ENCODE measurements around the gene RPTN.
"Not testable (repeated sequence)": the region's sequence is repeated elsewhere in the genome, so short reads cannot be mapped to it uniquely, and the experiment has no call there.

Gene RPTN

GRCh38 chr1:152151646-152152045 is 7.4 kb downstream of the RPTN start:
- no peak for DNase-seq (ENCODE audit: low read depth in 1 of 2, low spot score in 1 of 2)
- TF ChIP-seq JUND (IDR thresholded peaks at IDR 0.05; ENCODE audit: low read depth): no peak
- in situ Hi-C loops (cut with HindIII; ENCODE audit: low pct_unique_long_range_greater_than_20kb, low sequenced_read_pairs): no loop called here

- TF ChIP-seq JUND (IDR thresholded peaks at IDR 0.05; ENCODE audit: low read depth): no peak
- DNase-seq (ENCODE audit: low read depth in 1 of 2, low spot score in 1 of 2): no peak
These were observed 10.0 kb downstream of the RPTN start for GRCh38 chr1:152148981-152149380.

GRCh38 chr1:152148051-152148450 is 11.0 kb downstream of the RPTN start:
- in situ Hi-C loops (cut with HindIII; ENCODE audit: low pct_unique_long_range_greater_than_20kb, low sequenced_read_pairs): no loop called here
- no peak for DNase-seq (ENCODE audit: low read depth in 1 of 2, low spot score in 1 of 2)
- TF ChIP-seq JUND (IDR thresholded peaks at IDR 0.05; ENCODE audit: low read depth): no peak

More at GRCh38 chr1:152148981-152149380, 10.0 kb downstream of the RPTN start:
- in situ Hi-C loops (cut with HindIII; ENCODE audit: low pct_unique_long_range_greater_than_20kb, low sequenced_read_pairs): no loop called here

- in situ Hi-C loops (cut with HindIII; ENCODE audit: low pct_unique_long_range_greater_than_20kb, low sequenced_read_pairs): no loop called here
- no peak for TF ChIP-seq JUND (IDR thresholded peaks at IDR 0.05; ENCODE audit: low read depth)
- DNase-seq (ENCODE audit: low read depth in 1 of 2, low spot score in 1 of 2): no peak
These were observed 13.3 kb downstream of the RPTN start for GRCh38 chr1:152145769-152146168.

GRCh38 chr1:152144674-152145183 is 14.3 kb downstream of the RPTN start:
- in situ Hi-C loops (cut with HindIII; ENCODE audit: low pct_unique_long_range_greater_than_20kb, low sequenced_read_pairs); DNase-seq (ENCODE audit: low read depth in 1 of 2, low spot score in 1 of 2): not testable (repeated sequence)

- TF ChIP-seq JUND (IDR thresholded peaks at IDR 0.05; ENCODE audit: low read depth): no peak
- no peak for DNase-seq (ENCODE audit: low read depth in 1 of 2, low spot score in 1 of 2)
- in situ Hi-C loops (cut with HindIII; ENCODE audit: low pct_unique_long_range_greater_than_20kb, low sequenced_read_pairs): no loop called here
These were observed 15.7 kb downstream of the RPTN start for GRCh38 chr1:152143150-152143887.

GRCh38 chr1:152141971-152142584 is 16.9 kb downstream of the RPTN start:
- in situ Hi-C loops (cut with HindIII; ENCODE audit: low pct_unique_long_range_greater_than_20kb, low sequenced_read_pairs): no loop called here
- no peak for TF ChIP-seq JUND (IDR thresholded peaks at IDR 0.05; ENCODE audit: low read depth)
- peak; percentile 53 to 89 for DNase-seq (ENCODE audit: low read depth in 1 of 2, low spot score in 1 of 2)

- no peak for TF ChIP-seq JUND (IDR thresholded peaks at IDR 0.05; ENCODE audit: low read depth)
- in situ Hi-C loops (cut with HindIII; ENCODE audit: low pct_unique_long_range_greater_than_20kb, low sequenced_read_pairs): no loop called here
- DNase-seq (ENCODE audit: low read depth in 1 of 2, low spot score in 1 of 2): no peak
These were observed 21.8 kb downstream of the RPTN start for GRCh38 chr1:152137215-152137614.

GRCh38 chr1:152130186-152130585 is 28.8 kb downstream of the RPTN start:
- TF ChIP-seq JUND (IDR thresholded peaks at IDR 0.05; ENCODE audit: low read depth): no peak
- in situ Hi-C loops (cut with HindIII; ENCODE audit: low pct_unique_long_range_greater_than_20kb, low sequenced_read_pairs): no loop called here
- no peak for DNase-seq (ENCODE audit: low read depth in 1 of 2, low spot score in 1 of 2)

GRCh38 chr1:152127673-152128072 is 31.4 kb downstream of the RPTN start:
- in situ Hi-C loops (cut with HindIII; ENCODE audit: low pct_unique_long_range_greater_than_20kb, low sequenced_read_pairs): no loop called here
- DNase-seq (ENCODE audit: low read depth in 1 of 2, low spot score in 1 of 2): no peak
- TF ChIP-seq JUND (IDR thresholded peaks at IDR 0.05; ENCODE audit: low read depth): no peak

- TF ChIP-seq JUND (IDR thresholded peaks at IDR 0.05; ENCODE audit: low read depth): no peak
- in situ Hi-C loops (cut with HindIII; ENCODE audit: low pct_unique_long_range_greater_than_20kb, low sequenced_read_pairs): no loop called here
- DNase-seq (ENCODE audit: low read depth in 1 of 2, low spot score in 1 of 2): no peak
These were observed 33.1 kb downstream of the RPTN start for GRCh38 chr1:152125834-152126443.

GRCh38 chr1:152118915-152119314 is 40.1 kb downstream of the RPTN start:
- in situ Hi-C loops (cut with HindIII; ENCODE audit: low pct_unique_long_range_greater_than_20kb, low sequenced_read_pairs): no loop called here
- no peak for DNase-seq (ENCODE audit: low read depth in 1 of 2, low spot score in 1 of 2)
- TF ChIP-seq JUND (IDR thresholded peaks at IDR 0.05; ENCODE audit: low read depth): no peak

GRCh38 chr1:152115344-152115743 is 43.7 kb downstream of the RPTN start, which contains the start of gene TCHH:
TCHH (minus strand) TSS chr1:152115444; CDS start chr1:152114080, 1,364 bp downstream.
- no peak for TF ChIP-seq JUND (IDR thresholded peaks at IDR 0.05; ENCODE audit: low read depth)
- in situ Hi-C loops (cut with HindIII; ENCODE audit: low pct_unique_long_range_greater_than_20kb, low sequenced_read_pairs): no loop called here
- no peak for DNase-seq (ENCODE audit: low read depth in 1 of 2, low spot score in 1 of 2)
